GM12875 (cell line): ENCODE data around the gene RGS8.

Experiments used
- H3K4me3 ChIP-seq: one replicate; pipeline ENCODE4 v1.5.1; 2011; ENCODE audit warnings: low read depth, low read length, control low read depth
- CTCF ChIP-seq: IDR thresholded peaks from 2 replicates; pipeline ENCODE4 v1.5.1; 2011; ENCODE audit warnings: low read depth, mild to moderate bottlenecking, control low read depth, inconsistent platforms, low read length, moderate library complexity, borderline replicate concordance; ENCODE audit not compliant: insufficient read depth

Gene RGS8

GRCh38 chr1:182680408-182680807, 4.0 kb downstream of the RGS8 start:
- no peak for TF ChIP-seq CTCF
- H3K4me3 ChIP-seq: no peak overlapping the region

- no peak for TF ChIP-seq CTCF
- no peak overlapping the region for H3K4me3 ChIP-seq
Observed at GRCh38 chr1:182679684-182680083, 4.7 kb downstream of the RGS8 start.

- TF ChIP-seq CTCF: no peak
- H3K4me3 ChIP-seq: no peak overlapping the region
Observed at GRCh38 chr1:182677397-182678098, 6.8 kb downstream of the RGS8 start.

GRCh38 chr1:182676274-182676673, 8.1 kb downstream of the RGS8 start:
- no peak overlapping the region for H3K4me3 ChIP-seq
- no peak for TF ChIP-seq CTCF

- TF ChIP-seq CTCF: no peak
- no peak overlapping the region for H3K4me3 ChIP-seq
Observed at GRCh38 chr1:182674346-182675246, 9.8 kb downstream of the RGS8 start.

GRCh38 chr1:182672487-182672836, 11.9 kb downstream of the RGS8 start:
- no peak overlapping the region for H3K4me3 ChIP-seq
- no peak for TF ChIP-seq CTCF
